K562 (cell line): ENCODE results near the gene TMEM86B. TPM values are rescaled to one million over a fixed set of nuclear protein-coding genes. Genes with fewer than 3 reads are reported as not detected.

ENCODE experiments used
- CAMTA2 ChIP-seq: fragments of 250-450 bp; sonication (Bioruptor Pico); conservative IDR thresholded peaks from 2 replicates; pipeline ENCODE4 v1.5.1; 2022
- CBX3 ChIP-seq, 2 experiments: IDR thresholded peaks; 1 replicate in 1 of 2; 2 replicates in 1 of 2; pipeline ENCODE4 v1.6.1; 2012; ENCODE audit warnings: inconsistent platforms in 2 of 2, low read length in 2 of 2, borderline replicate concordance in 1 of 2, control low read depth in 1 of 2
- KLF6 ChIP-seq: fragments of 250-450 bp; sonication (Bioruptor Pico); IDR thresholded peaks from 2 replicates; pipeline ENCODE4 v1.4.0; 2020; ENCODE audit warnings: mild to moderate bottlenecking, moderate library complexity, borderline replicate concordance
- NR2C2 ChIP-seq, 2 experiments: fragments of 200-800 bp in 1 of 2; sonication (Bioruptor generic) in 1 of 2; sonication (generic) in 1 of 2; formaldehyde crosslinking in 1 of 2; IDR thresholded peaks; 2 replicates each; pipeline versions ENCODE4 v1.6.1 to v1.8.0; 2016 to 2022; ENCODE audit warnings: mild to moderate bottlenecking in 1 of 2, missing compliant biosample characterization in 1 of 2, missing genetic modification characterization in 1 of 2, missing genetic modification reagents in 1 of 2
- PRPF4 ChIP-seq: fragments of 200-400 bp; formaldehyde crosslinking; IDR thresholded peaks from one replicate; pipeline ENCODE4 v1.6.1; 2017; ENCODE audit warnings: low read length, low read depth, mild to moderate bottlenecking; ENCODE audit not compliant: insufficient read depth, poor library complexity, severe bottlenecking
- RNF2 ChIP-seq: sonication (generic); IDR thresholded peaks from 2 replicates; pipeline ENCODE4 v1.6.1; 2016
- polyA plus RNA-seq, 8 experiments: library from polyadenylated mRNA; depleted of rRNA in 4 of 8; stranded (reverse) in 5 of 8; unstranded in 3 of 8; fragments of >200 nt; fragmentation: Nextera tagmentation in 2 of 8; fragmentation: Illumina TruSeq in 1 of 8; extraction: Ambion mirVana in 2 of 8; extraction: Trizol in 1 of 8; gene quantifications; 2 replicates each; pipeline versions ENCODE4 v1.2.1 to v1.2.3, GENCODE V29; 2011 to 2014; ENCODE audit warnings: inconsistent platforms in 1 of 8, missing spikeins in 1 of 8
- total RNA-seq, 7 experiments: library from RNA; depleted of rRNA in 6 of 7; stranded (reverse); fragments of >200 nt in 6 of 7; fragmentation: Illumina TruSeq in 2 of 7; extraction: Trizol in 2 of 7; gene quantifications; 2 replicates each; pipeline versions ENCODE4 v1.2.1 to v1.2.3, GENCODE V29; 2011 to 2021; ENCODE audit warnings: low replicate concordance in 1 of 7
- TF ChIP-seq, protein P1 (sequence below): fragments of 200-800 bp; sonication (Bioruptor generic); IDR thresholded peaks from 2 replicates; pipeline ENCODE4 v1.6.1; 2017; ENCODE audit warnings: missing genetic modification characterization, missing compliant biosample characterization
- TF ChIP-seq, protein P2 (sequence below): fragments of 450-650 bp; formaldehyde crosslinking; IDR thresholded peaks from 2 replicates; pipeline ENCODE4 v1.4.0; 2020; ENCODE audit warnings: mild to moderate bottlenecking, moderate library complexity

The TMEM86B gene
- total and polyA plus RNA-seq, 9 of the 15 experiments (the other 6 are each of a cell fraction or from before 2014, with no cell fraction given), result 0.28 to 7.9 (median 2.1) TPM

DNA sequence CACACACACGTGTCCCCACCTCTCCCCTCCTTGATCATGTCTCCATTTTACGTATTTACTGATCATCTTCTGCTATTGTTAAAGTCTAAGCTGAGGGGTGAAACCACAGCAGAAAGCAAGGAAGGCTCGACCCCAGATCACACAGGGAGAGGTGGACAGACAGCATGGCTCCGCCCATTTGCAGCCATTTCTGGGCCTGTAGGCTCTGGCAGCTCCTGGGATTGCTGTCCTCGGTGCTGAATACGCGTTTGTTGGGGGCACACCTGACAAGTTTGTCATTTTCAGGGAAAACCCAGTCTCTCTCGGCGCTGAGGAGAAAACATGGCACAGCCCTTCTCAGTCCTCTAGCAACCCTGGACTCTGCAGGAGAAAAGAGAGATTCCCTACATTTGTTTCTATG is 8.0 kb downstream of the TMEM86B start (continued):
- TF ChIP-seq NR2C2 (CRISPR knock-in tag; IDR thresholded peaks at IDR 0.05) (no peak), NR2C2 (tag; IDR thresholded peaks at IDR 0.05) (no peak), CAMTA2 (CRISPR knock-in tag) (no peak), PRPF4 (no peak), RNF2 (no peak), CBX3 (IDR thresholded peaks at IDR 0.05; ENCODE audit: borderline replicate concordance in 1 of 2, low read length in 2 of 2) (peak in 1 of 2 experiments; percentile 80; a peak in 2 of 3 replicates), KLF6 (no peak)
- TF ChIP-seq, protein P1, sequence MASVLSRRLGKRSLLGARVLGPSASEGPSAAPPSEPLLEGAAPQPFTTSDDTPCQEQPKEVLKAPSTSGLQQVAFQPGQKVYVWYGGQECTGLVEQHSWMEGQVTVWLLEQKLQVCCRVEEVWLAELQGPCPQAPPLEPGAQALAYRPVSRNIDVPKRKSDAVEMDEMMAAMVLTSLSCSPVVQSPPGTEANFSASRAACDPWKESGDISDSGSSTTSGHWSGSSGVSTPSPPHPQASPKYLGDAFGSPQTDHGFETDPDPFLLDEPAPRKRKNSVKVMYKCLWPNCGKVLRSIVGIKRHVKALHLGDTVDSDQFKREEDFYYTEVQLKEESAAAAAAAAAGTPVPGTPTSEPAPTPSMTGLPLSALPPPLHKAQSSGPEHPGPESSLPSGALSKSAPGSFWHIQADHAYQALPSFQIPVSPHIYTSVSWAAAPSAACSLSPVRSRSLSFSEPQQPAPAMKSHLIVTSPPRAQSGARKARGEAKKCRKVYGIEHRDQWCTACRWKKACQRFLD (CRISPR knock-in tag), result no peak
- TF ChIP-seq, protein P2, sequence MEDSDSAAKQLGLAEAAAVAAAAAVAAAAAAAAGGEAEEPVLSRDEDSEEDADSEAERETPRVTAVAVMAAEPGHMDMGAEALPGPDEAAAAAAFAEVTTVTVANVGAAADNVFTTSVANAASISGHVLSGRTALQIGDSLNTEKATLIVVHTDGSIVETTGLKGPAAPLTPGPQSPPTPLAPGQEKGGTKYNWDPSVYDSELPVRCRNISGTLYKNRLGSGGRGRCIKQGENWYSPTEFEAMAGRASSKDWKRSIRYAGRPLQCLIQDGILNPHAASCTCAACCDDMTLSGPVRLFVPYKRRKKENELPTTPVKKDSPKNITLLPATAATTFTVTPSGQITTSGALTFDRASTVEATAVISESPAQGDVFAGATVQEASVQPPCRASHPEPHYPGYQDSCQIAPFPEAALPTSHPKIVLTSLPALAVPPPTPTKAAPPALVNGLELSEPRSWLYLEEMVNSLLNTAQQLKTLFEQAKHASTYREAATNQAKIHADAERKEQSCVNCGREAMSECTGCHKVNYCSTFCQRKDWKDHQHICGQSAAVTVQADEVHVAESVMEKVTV, result no peak
